ENCODE data around the gene HSPA14.

DNA sequence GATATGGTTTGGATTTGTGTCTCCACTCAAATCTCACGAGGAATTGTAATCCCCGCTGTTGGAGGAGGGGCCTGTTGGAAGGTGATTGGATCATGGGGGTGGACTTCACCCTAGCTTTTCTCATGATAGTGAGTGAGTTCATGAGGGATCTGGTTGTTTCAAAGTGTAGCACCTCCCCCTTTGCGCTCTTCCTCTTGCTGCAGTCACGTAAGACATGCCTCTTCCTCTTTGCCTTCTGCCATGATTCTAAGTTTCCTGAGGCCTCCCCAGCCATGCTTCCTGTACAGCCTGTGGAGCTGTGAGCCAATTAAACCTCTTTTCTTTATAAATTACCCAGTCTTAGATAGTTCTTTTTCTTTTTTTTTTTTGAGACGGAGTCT, 17.3 kb upstream of the HSPA14 start:
- TF ChIP-seq, protein P1, sequence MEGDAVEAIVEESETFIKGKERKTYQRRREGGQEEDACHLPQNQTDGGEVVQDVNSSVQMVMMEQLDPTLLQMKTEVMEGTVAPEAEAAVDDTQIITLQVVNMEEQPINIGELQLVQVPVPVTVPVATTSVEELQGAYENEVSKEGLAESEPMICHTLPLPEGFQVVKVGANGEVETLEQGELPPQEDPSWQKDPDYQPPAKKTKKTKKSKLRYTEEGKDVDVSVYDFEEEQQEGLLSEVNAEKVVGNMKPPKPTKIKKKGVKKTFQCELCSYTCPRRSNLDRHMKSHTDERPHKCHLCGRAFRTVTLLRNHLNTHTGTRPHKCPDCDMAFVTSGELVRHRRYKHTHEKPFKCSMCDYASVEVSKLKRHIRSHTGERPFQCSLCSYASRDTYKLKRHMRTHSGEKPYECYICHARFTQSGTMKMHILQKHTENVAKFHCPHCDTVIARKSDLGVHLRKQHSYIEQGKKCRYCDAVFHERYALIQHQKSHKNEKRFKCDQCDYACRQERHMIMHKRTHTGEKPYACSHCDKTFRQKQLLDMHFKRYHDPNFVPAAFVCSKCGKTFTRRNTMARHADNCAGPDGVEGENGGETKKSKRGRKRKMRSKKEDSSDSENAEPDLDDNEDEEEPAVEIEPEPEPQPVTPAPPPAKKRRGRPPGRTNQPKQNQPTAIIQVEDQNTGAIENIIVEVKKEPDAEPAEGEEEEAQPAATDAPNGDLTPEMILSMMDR (conservative IDR thresholded peaks at IDR 0.05 in 1 of 2, IDR thresholded peaks at IDR 0.05 in 1 of 2; ENCODE audit: low read depth in 1 of 2, low read length in 2 of 2), result no peak
- no peak for TF ChIP-seq EZH2 (IDR thresholded peaks at IDR 0.05; ENCODE audit: low read length, missing control alignments)
